Measurements from ENCODE around the gene FTHL17.

Gene FTHL17

DNA sequence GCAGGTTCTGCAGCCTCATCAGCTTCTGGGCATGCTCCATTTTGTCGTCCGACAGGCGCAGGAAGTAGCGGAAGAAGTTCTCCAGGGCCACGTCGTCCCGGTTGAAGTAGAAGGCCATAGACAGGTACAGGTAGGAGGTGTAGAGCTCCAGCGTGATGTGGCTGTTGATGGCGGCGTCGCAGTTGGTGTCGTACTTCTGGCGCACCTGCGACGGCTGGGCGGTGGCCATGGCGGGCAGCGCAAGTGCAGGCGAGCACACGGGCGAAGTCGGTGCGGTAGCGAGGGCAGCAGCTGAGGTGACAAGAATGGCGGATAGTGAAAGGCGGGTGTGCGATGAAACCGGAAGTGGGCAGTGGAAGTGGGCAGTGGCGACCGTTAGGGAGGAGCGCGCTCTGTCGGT, at the start of gene FTHL17:
Gene FTHL17, minus strand, starts transcription at position 317 of the 400 bp plus-strand sequence. Its CDS starts 88 bp downstream, at position 229.
- DNase-seq, result no peak

GRCh38 chrX:31117266-31117665, 45.4 kb upstream of the FTHL17 start:
- DNase-seq, result no peak

DNA sequence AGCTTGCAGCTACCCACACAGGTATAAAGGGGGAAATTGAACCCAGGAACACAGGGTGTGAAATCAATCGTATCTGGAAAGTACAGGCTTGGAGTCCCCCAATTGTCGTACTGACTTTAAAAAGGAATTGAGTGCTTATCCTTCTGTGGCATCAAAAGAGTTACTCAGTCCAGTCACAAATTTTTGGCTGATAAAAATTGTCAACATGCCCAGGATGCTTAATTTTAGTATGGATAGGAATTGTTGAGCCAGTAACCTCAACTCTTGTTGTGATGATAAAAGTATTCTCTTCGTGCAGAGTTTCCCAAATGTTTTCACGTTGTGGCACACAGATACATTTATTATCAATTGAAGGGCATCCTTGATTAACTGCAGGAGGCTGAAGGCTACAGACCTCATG, 43.6 kb upstream of the FTHL17 start:
- DNase-seq, result no peak

DNA sequence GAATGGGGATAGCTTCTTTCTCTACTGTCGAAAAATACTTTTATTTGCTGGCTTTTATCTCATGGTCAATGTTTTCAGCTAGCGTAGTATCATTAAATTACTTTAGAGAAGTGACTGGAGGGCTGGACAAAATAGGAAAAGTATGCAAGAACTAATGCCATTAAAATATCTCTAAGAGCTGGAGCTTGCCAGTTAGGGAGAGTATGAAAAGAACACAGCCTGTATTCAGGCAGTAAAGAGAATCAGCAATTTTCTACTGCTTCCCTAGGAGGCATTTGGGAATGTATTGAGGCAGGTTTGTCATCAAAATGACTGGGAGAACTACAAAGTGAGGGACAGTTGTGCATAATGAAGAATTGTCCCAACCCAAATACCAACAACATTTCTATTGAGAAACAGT, 43.0 kb upstream of the FTHL17 start:
- DNase-seq, result no peak

DNA sequence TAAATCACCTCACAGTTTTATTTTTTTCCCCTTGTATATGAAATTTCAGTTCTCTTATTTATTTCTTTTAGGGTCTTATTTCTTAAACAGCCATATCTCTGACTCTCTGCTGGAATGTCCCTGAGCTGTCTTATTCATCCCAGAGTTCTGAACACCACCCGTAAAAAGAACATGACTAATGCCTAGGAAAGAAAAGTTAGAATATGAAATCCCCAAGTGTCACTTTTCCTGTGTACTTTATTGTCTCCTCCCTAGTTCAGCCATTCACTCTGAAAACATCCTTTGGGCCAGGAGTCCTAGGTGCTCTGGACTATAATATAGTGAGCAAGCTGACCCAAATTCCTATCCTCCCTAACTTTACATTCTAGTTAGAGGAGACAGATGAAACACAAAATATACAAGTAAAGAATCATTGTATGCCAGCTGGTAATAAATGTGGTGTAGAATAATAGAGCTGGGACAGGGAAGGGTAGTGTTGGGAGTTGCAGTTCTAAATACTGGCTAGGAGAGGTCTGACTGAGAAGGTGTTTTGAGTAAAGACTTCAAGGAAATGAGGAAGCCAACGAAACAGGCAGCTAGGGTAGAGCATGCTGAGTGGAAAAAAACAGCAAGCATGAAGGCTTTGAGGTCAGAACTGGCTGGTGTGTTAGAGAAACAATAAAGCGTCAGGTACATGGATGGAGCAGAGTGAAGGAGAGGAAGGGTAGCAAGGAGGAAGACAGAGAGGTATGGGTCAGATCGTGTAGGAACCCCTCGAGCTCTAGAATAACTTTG, 40.6 kb upstream of the FTHL17 start:
- DNase-seq, result no peak

DNA sequence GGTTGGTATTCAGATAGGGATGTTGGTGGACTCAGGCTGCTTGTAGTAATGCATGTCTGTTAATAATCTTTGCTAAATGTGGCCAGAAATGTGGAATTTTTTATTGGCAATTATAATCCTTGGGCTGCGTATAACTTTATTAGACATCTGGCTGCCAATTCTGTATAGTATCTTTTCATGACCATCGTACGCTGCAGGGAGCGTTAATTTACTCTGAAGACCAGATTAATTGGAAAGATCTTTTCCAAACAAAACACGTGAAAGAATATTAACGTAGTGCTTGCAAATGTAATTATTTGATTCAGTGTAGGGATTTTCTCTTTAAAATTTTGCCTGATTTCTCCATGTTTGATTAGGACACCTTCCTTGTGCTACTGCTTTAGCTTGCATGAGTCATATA, 38.8 kb upstream of the FTHL17 start:
- no peak for DNase-seq

DNA sequence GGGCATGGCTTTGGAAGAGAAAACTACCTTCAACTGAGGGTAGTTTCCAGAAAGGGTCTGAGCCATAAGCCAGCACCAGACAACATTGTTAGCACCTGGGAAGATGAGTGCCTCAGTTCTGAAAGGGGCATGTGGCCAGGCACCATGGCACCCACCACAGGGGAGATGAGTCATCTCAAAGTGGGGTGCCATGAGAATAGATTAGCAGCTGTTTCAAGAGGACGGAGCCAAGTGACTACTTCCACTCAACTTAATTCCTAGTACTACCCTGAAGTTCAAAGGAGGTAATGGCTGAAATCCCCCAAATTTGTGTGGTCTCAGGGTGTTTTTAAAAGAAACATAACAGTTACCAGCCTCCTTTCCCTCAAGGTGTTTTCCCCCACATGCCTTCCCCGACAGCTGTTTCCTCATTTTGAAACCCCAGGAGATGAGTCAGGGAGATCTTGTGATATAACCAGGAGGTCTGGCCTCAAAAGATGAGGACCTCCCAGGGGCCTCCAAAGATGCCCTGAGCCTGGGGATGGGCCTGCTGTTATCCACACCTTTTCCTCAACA, 27.8 kb upstream of the FTHL17 start:
- DNase-seq, result no peak

DNA sequence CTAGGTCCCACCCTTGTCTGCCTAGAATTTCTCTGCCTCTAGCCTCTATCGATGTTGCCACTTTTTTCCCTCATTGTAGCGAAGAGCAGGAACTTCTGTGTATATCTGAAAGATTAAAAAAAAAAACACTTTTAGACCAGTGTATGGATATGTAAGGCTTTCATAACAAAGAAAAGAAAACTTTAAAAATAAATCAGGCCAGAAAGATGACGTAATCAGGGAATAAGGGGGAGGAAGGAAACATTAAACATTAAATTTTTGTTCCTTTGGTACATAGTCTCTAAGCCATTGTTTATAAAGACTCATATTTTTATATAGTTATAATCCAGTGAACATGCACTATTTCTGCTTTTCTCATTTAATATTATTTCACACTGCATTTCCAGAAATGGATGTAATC, 26.2 kb upstream of the FTHL17 start:
- no peak for DNase-seq

GRCh38 chrX:31093639-31093975, 21.8 kb upstream of the FTHL17 start:
- DNase-seq, result no peak

- DNase-seq, result no peak
Observed at GRCh38 chrX:31092970-31093638, 21.3 kb upstream of the FTHL17 start.

- DNase-seq, result no peak
Observed at GRCh38 chrX:31092476-31092875, 20.6 kb upstream of the FTHL17 start.

GRCh38 chrX:31091819-31092218, 20.0 kb upstream of the FTHL17 start:
- DNase-seq, result no peak

GRCh38 chrX:31074522-31074921, 2.7 kb upstream of the FTHL17 start:
- no peak for DNase-seq

GRCh38 chrX:31071262-31071661, 579 bp downstream of the FTHL17 start:
- no peak for DNase-seq

- no peak for DNase-seq
Observed at GRCh38 chrX:31070057-31070468, 1.8 kb downstream of the FTHL17 start.

- DNase-seq, result no peak
Observed at GRCh38 chrX:31063114-31063513, 8.7 kb downstream of the FTHL17 start.

DNA sequence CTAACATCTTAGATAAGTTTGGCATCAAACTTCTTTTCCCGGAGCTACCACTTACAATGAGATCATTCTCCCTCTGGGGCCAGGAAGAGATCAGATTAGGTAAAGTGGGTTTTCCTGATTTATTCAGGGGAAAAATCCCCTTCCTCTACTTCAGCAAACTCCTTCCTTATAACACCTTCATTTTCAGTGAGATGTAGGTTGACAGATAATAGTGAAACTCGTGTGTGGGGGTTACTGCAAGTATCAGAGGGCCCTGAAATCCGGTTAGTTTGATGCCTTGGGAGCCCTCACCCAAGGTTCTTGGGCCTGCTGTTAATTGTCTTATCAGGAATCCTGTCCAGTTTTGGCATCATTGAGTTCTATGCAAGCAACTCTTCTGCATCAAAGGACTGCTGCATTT, 10.8 kb downstream of the FTHL17 start:
- no peak for DNase-seq

DNA sequence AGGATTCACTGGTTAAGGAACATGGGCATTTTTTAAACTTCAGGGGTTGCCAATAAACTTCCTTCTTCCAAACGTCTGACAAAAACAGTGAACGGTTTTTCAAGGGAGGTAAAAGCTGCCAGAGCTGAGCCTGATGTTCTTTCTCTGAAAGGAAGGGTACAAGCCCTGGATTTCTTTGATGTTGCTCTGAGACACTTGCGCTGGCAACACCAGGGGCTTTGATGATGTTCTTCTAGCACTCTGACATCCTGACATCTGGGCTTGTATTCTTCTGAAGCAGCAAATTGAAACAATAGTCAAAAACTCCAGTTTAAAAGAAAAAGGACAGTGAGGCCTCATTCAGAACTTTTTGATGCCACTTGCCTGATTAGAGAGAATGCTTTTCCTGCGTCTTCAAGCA, 11.8 kb downstream of the FTHL17 start:
- no peak for DNase-seq

DNA sequence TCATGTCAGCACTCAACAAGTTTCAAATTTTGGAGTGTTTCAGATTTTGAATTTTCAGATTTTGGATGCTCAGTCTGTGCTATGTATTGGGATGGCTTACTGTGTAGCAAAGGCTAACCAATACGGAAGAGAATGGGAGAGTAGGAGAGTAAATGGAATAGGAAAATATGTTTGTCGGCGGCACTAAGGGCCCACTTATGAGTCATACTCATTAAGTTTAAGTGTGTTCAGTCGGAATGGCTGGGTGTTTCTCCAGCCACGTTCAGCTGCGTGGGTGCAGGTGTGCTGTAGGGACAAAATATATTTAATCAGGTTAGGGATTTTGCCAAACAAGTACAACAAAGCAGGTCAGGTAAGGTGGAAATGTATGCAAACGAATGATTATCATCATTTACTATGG, 13.6 kb downstream of the FTHL17 start:
- DNase-seq, result no peak

DNA sequence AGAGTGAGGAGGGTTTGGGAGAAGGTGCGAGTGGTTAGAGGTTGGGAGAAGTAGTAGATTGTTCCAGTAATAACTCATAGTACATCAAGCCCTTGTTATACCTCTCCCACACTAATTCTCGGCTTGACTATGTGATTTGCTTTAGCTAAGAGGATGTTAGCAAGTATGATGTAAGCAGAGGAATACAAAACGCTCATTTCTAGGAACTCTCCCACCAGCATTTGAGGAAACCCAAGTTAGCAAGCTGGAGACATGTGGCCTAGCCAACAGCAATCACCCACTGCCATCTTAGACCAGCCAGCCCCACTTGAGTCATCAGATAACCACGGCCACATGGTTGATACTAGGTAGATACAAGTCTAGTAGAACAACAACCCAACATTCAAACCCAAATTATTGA, 14.2 kb downstream of the FTHL17 start:
- DNase-seq, result no peak

DNA sequence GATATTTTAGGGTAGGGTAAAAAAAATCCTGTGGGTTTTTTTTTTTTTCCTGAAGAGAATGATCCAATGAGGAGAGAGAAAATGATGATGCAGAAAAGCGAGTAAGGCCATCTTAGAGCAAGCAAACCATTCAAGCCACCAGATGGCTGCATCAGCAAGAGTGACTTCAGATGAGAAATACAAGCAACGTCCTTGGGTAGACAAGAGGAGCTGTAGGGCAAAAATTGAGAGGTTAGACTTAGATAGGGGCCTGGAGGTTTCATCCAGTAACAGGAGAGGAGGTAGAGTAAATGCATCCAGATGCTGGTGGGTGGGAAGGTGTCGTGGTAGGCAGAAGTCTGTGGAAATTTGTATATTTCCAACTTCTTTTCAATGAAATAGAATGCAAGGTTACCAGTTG, 14.6 kb downstream of the FTHL17 start:
- no peak for DNase-seq

DNA sequence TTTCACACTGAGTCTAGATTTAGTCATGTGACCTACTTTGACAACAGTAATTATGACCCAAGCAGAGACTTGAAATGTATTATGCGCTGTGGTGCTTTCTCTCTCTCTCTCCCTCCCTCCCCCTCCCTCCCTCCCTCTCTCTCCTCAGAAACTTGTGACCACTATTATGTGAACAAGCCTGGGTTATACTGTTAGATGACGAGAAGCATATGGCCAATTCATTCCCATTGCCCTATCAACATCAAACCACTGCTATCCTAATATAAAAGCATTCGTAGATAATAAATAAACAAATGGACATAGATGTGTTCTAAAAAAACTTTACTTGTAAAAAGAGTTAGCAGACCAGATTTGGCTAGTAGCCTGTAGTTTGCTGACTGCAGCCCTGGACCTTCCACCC, 18.2 kb downstream of the FTHL17 start:
- DNase-seq, result no peak

DNA sequence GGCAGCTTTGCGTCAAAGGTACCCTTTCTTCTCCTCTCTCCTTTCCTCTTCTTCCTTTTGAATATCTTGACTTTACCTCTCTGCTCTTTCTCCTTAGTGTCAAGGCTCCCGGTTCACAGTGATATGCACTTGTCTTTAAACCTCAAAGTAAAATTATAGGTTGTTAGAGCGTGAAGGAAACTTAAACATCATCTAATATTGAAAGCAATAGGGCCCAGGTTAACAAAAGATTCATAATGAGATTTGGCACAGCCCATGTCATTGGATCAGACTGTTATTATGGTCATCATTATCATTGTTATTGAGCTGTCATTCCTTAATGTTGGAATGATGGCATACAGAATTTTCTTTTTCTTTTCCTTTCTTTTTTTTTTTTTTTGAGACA, 32.5 kb downstream of the FTHL17 start:
- DNase-seq, result no peak

DNA sequence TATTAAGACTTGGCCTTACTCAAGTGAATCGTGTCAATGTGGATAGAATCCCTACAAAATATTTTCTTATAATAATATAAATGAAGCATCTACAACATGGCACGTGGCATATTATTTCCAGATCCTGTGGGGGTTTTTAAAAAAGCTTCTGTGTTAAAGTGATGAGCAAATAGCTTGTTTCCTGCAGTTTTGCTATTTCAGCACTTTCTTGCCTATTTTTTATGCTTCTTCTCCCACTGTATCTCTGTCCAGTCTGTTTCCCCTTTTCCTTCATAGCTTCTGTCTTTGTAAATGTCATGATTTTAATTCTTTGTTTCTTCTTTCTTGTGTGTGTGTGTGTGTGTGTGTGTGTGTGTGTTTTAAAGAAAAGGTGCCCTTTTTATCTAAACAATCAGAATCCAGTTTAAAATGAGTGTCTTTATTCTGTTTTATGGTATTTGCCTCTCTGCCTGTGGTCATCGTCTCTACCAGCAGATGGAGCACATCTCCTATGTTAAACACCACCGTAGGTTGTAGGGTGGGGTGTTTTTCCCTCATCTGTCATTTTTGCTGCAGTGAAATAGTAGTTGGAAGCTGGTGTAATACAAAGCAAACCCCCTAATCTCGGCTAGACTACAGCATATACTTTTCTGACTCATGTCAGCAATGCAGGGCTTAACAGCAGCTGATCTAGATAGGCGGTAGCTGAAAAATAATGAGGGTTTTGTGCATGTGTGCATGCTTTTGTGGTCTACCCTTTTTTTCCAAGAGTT, 33.1 kb downstream of the FTHL17 start:
- no peak for DNase-seq

Data from activated effector memory CD4-positive, alpha-beta T cell treated with Interleukin-2 at 50 U/mL for 16 hours (primary cell).